HepG2 (cell line): Measurements from ENCODE around the gene APC2. TPM values are rescaled to one million over a fixed set of nuclear protein-coding genes. Genes with fewer than 3 reads are reported as not detected.

ENCODE experiments used
- AHR ChIP-seq: IDR thresholded peaks from 2 replicates; pipeline ENCODE4 v1.6.1; 2018; ENCODE audit warnings: missing genetic modification reagents, missing compliant biosample characterization
- BORCS8-MEF2B ChIP-seq: sonication (generic); formaldehyde crosslinking; IDR thresholded peaks from 2 replicates; pipeline ENCODE4 v1.8.0; 2022; ENCODE audit warnings: mild to moderate bottlenecking, missing genetic modification reagents
- E2F1 ChIP-seq: sonication (generic); formaldehyde crosslinking; IDR thresholded peaks from 2 replicates; pipeline ENCODE4 v1.5.0; 2020; ENCODE audit warnings: missing genetic modification reagents
- EED ChIP-seq: sonication (generic); formaldehyde crosslinking; IDR thresholded peaks from 2 replicates; pipeline ENCODE4 v1.5.0; 2020; ENCODE audit warnings: mild to moderate bottlenecking, missing genetic modification reagents
- FOXJ3 ChIP-seq: sonication (generic); formaldehyde crosslinking; IDR thresholded peaks from 2 replicates; pipeline ENCODE4 v1.4.0; 2020; ENCODE audit warnings: missing genetic modification reagents, mild to moderate bottlenecking, borderline replicate concordance
- HDAC2 ChIP-seq: sonication (generic); formaldehyde crosslinking; IDR thresholded peaks from 2 replicates; pipeline ENCODE4 v1.4.0; 2020; ENCODE audit warnings: missing genetic modification reagents
- NR2F2 ChIP-seq: IDR thresholded peaks from 2 replicates; pipeline ENCODE4 v1.6.1; 2012; ENCODE audit warnings: low read depth, inconsistent platforms, borderline replicate concordance
- PAWR ChIP-seq: sonication (generic); formaldehyde crosslinking; IDR thresholded peaks from 2 replicates; pipeline ENCODE4 v1.4.0; 2020; ENCODE audit warnings: missing genetic modification reagents, mild to moderate bottlenecking, borderline replicate concordance
- PHF20 ChIP-seq: sonication (generic); formaldehyde crosslinking; IDR thresholded peaks from 2 replicates; pipeline ENCODE4 v1.5.0; 2020; ENCODE audit warnings: mild to moderate bottlenecking, missing genetic modification reagents
- PHF8 ChIP-seq: sonication (generic); formaldehyde crosslinking; IDR thresholded peaks from 2 replicates; pipeline ENCODE4 v1.5.0; 2020; ENCODE audit warnings: missing genetic modification reagents
- POGZ ChIP-seq: sonication (generic); formaldehyde crosslinking; IDR thresholded peaks from 2 replicates; pipeline ENCODE4 v1.4.0; 2020; ENCODE audit warnings: mild to moderate bottlenecking, missing genetic modification reagents
- SSRP1 ChIP-seq: IDR thresholded peaks from 2 replicates; pipeline ENCODE4 v1.6.1; 2016; ENCODE audit warnings: control low read depth
- ZNF24 ChIP-seq: fragments of 450-650 bp; IDR thresholded peaks from 2 replicates; pipeline ENCODE4 v1.6.1; 2017; ENCODE audit warnings: antibody characterized with exemption, mild to moderate bottlenecking
- ZNF317 ChIP-seq: sonication (generic); formaldehyde crosslinking; IDR thresholded peaks from 2 replicates; pipeline ENCODE4 v1.5.0; 2020; ENCODE audit warnings: mild to moderate bottlenecking, missing genetic modification reagents
- ZNF350 ChIP-seq: sonication (generic); formaldehyde crosslinking; IDR thresholded peaks from 2 replicates; pipeline ENCODE4 v1.4.0; 2020; ENCODE audit warnings: mild to moderate bottlenecking, low read depth, missing genetic modification reagents, borderline replicate concordance
- ZNF556 ChIP-seq: sonication (generic); formaldehyde crosslinking; IDR thresholded peaks from 2 replicates; pipeline ENCODE4 v1.4.0; 2020; ENCODE audit warnings: mild to moderate bottlenecking, missing genetic modification reagents, borderline replicate concordance
- ZNF652 ChIP-seq: IDR thresholded peaks from 2 replicates; pipeline ENCODE4 v1.6.1; 2016; ENCODE audit warnings: low read depth, borderline replicate concordance
- ZNF660 ChIP-seq: sonication (generic); formaldehyde crosslinking; IDR thresholded peaks from 2 replicates; pipeline ENCODE4 v1.5.1; 2020; ENCODE audit warnings: mild to moderate bottlenecking, low read depth, missing genetic modification reagents, borderline replicate concordance
- ZNF672 ChIP-seq: sonication (generic); formaldehyde crosslinking; IDR thresholded peaks from 2 replicates; pipeline ENCODE4 v1.8.1; 2022; ENCODE audit warnings: missing genetic modification reagents
- ZNF749 ChIP-seq: sonication (generic); formaldehyde crosslinking; IDR thresholded peaks from 2 replicates; pipeline ENCODE4 v1.8.0; 2022; ENCODE audit warnings: mild to moderate bottlenecking, missing genetic modification reagents, moderate library complexity, borderline replicate concordance
- ZNF768 ChIP-seq: sonication (generic); formaldehyde crosslinking; IDR thresholded peaks from 2 replicates; pipeline ENCODE4 v1.4.0; 2020; ENCODE audit warnings: missing genetic modification reagents
- ZNF782 ChIP-seq: sonication (generic); formaldehyde crosslinking; IDR thresholded peaks from 2 replicates; pipeline ENCODE4 v1.4.0; 2020; ENCODE audit warnings: missing genetic modification reagents, mild to moderate bottlenecking, borderline replicate concordance
- polyA plus RNA-seq, 8 experiments: library from polyadenylated mRNA; depleted of rRNA in 3 of 8; stranded (reverse) in 7 of 8; unstranded in 1 of 8; fragments of >200 nt; fragmentation: Illumina TruSeq in 4 of 8; extraction: Trizol in 4 of 8; gene quantifications; 2 replicates each; pipeline versions ENCODE4 v1.2.1 to v1.2.3, GENCODE V29; 2011 to 2016; ENCODE audit warnings: low read depth in 4 of 8, missing spikeins in 1 of 8, mixed read lengths in 1 of 8; ENCODE audit not compliant: insufficient read depth in 1 of 8
- total RNA-seq, 5 experiments: library from RNA; depleted of rRNA; stranded (reverse); fragments of >200 nt; fragmentation: Illumina TruSeq; extraction: Trizol; gene quantifications; 2 replicates each; pipeline ENCODE4 v1.2.3, GENCODE V29; 2016; ENCODE audit warnings: low read depth in 1 of 5
- TF ChIP-seq, protein P1 (sequence below): sonication (generic); formaldehyde crosslinking; IDR thresholded peaks from 2 replicates; pipeline ENCODE4 v1.8.0; 2022; ENCODE audit warnings: mild to moderate bottlenecking, missing genetic modification reagents, moderate library complexity
- TF ChIP-seq, protein P2 (sequence below): sonication (generic); formaldehyde crosslinking; IDR thresholded peaks from 2 replicates; pipeline ENCODE4 v1.4.0; 2020; ENCODE audit warnings: mild to moderate bottlenecking, missing genetic modification reagents
- TF ChIP-seq, protein P3 (sequence below): sonication (generic); formaldehyde crosslinking; IDR thresholded peaks from 2 replicates; pipeline ENCODE4 v1.4.0; 2020; ENCODE audit warnings: mild to moderate bottlenecking, missing genetic modification reagents

APC2 gene
- total and polyA plus RNA-seq, 2 of the 13 experiments (the other 11 are each of a cell fraction or from before 2014, with no cell fraction given), result 0.08 to 0.22 TPM

GRCh38 chr19:1503089-1503924 lies 53.4 kb downstream of the APC2 start (continued):
- TF ChIP-seq AHR (no peak), ZNF556 (CRISPR knock-in tag) (no peak), BORCS8-MEF2B (CRISPR knock-in tag) (no peak), ZNF350 (CRISPR knock-in tag) (no peak), ZNF768 (0 out of 2 replicates have a peak, but pooled peaks have one; percentile 31), PHF20 (CRISPR knock-in tag) (no peak), ZNF24 (no peak), ZNF652 (CRISPR knock-in tag) (no peak), SSRP1 (CRISPR knock-in tag) (no peak), ZNF672 (CRISPR knock-in tag) (no peak), NR2F2 (no peak), ZNF317 (CRISPR knock-in tag) (no peak), HDAC2 (0 out of 2 replicates have a peak, but pooled peaks have one; percentile 19), EED (CRISPR knock-in tag) (no peak), ZNF749 (no peak), ZNF660 (CRISPR knock-in tag) (no peak), POGZ (CRISPR knock-in tag) (no peak), E2F1 (no peak), FOXJ3 (CRISPR knock-in tag) (no peak), PHF8 (CRISPR knock-in tag) (no peak), PAWR (CRISPR knock-in tag) (no peak), ZNF782 (CRISPR knock-in tag) (no peak)
- TF ChIP-seq, protein P1, sequence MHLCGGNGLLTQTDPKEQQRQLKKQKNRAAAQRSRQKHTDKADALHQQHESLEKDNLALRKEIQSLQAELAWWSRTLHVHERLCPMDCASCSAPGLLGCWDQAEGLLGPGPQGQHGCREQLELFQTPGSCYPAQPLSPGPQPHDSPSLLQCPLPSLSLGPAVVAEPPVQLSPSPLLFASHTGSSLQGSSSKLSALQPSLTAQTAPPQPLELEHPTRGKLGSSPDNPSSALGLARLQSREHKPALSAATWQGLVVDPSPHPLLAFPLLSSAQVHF (CRISPR knock-in tag), result no peak
- TF ChIP-seq, protein P2, sequence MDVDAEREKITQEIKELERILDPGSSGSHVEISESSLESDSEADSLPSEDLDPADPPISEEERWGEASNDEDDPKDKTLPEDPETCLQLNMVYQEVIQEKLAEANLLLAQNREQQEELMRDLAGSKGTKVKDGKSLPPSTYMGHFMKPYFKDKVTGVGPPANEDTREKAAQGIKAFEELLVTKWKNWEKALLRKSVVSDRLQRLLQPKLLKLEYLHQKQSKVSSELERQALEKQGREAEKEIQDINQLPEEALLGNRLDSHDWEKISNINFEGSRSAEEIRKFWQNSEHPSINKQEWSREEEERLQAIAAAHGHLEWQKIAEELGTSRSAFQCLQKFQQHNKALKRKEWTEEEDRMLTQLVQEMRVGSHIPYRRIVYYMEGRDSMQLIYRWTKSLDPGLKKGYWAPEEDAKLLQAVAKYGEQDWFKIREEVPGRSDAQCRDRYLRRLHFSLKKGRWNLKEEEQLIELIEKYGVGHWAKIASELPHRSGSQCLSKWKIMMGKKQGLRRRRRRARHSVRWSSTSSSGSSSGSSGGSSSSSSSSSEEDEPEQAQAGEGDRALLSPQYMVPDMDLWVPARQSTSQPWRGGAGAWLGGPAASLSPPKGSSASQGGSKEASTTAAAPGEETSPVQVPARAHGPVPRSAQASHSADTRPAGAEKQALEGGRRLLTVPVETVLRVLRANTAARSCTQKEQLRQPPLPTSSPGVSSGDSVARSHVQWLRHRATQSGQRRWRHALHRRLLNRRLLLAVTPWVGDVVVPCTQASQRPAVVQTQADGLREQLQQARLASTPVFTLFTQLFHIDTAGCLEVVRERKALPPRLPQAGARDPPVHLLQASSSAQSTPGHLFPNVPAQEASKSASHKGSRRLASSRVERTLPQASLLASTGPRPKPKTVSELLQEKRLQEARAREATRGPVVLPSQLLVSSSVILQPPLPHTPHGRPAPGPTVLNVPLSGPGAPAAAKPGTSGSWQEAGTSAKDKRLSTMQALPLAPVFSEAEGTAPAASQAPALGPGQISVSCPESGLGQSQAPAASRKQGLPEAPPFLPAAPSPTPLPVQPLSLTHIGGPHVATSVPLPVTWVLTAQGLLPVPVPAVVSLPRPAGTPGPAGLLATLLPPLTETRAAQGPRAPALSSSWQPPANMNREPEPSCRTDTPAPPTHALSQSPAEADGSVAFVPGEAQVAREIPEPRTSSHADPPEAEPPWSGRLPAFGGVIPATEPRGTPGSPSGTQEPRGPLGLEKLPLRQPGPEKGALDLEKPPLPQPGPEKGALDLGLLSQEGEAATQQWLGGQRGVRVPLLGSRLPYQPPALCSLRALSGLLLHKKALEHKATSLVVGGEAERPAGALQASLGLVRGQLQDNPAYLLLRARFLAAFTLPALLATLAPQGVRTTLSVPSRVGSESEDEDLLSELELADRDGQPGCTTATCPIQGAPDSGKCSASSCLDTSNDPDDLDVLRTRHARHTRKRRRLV, result no peak
- TF ChIP-seq, protein P3, sequence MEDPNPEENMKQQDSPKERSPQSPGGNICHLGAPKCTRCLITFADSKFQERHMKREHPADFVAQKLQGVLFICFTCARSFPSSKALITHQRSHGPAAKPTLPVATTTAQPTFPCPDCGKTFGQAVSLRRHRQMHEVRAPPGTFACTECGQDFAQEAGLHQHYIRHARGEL (CRISPR knock-in tag), result no peak
